K562 (cell line): ENCODE results near the gene TYW1. TPM values are rescaled to one million over a fixed set of nuclear protein-coding genes. Genes with fewer than 3 reads are reported as not detected.

Experiments used
- CHCHD3 ChIP-seq: fragments of 250-450 bp; sonication (Bioruptor Pico); IDR thresholded peaks from 2 replicates; pipeline ENCODE4 v2.1.2; 2022; ENCODE audit warnings: mild to moderate bottlenecking
- DIDO1 ChIP-seq: fragments of 450-650 bp; IDR thresholded peaks from 2 replicates; pipeline ENCODE4 v1.6.1; 2016; ENCODE audit warnings: low read depth, missing biosample characterization, missing genetic modification characterization
- E2F3 ChIP-seq: fragments of 250-450 bp; sonication (Bioruptor Pico); IDR thresholded peaks from 2 replicates; pipeline ENCODE4 v1.4.0; 2020; ENCODE audit warnings: mild to moderate bottlenecking
- FOSL1 ChIP-seq: fragments of 200-800 bp; sonication (Bioruptor generic); conservative IDR thresholded peaks from 2 replicates; pipeline ENCODE4 v1.6.1; 2016; ENCODE audit warnings: missing genetic modification characterization, missing compliant biosample characterization
- KDM1A ChIP-seq, 2 experiments: fragments of 450-650 bp; IDR thresholded peaks; 2 replicates each; pipeline ENCODE4 v1.6.1; 2016; ENCODE audit warnings: mild to moderate bottlenecking in 2 of 2
- NONO ChIP-seq, 2 experiments: fragments of 200-400 bp in 1 of 2; fragments of 450-650 bp in 1 of 2; formaldehyde crosslinking in 1 of 2; IDR thresholded peaks; 2 replicates each; pipeline ENCODE4 v1.6.1; 2017; ENCODE audit warnings: low read depth in 2 of 2, mild to moderate bottlenecking in 2 of 2, moderate library complexity in 2 of 2, low read length in 1 of 2
- RAD51 ChIP-seq: fragments of 450-650 bp; IDR thresholded peaks from 2 replicates; pipeline ENCODE4 v1.7.1; 2016; ENCODE audit warnings: low read depth, mild to moderate bottlenecking, borderline replicate concordance
- RBM39 ChIP-seq: fragments of 200-400 bp; formaldehyde crosslinking; optimal IDR thresholded peaks from 2 replicates; pipeline ENCODE3; 2018; ENCODE audit warnings: low read depth, low read length
- SIX5 ChIP-seq, 2 experiments: IDR thresholded peaks; 2 replicates each; pipeline ENCODE4 v1.6.1; 2011; ENCODE audit warnings: low read length in 2 of 2, borderline replicate concordance in 1 of 2, low read depth in 1 of 2, mild to moderate bottlenecking in 1 of 2, moderate library complexity in 1 of 2; ENCODE audit not compliant: insufficient read depth in 1 of 2
- SRF ChIP-seq, 2 experiments: fragments of 250-450, 450-650 bp in 1 of 2; sonication (Bioruptor Pico) in 1 of 2; sonication (generic) in 1 of 2; formaldehyde crosslinking; IDR thresholded peaks; 2 replicates each; pipeline versions ENCODE4 v1.5.0 to v1.5.1; 2020 to 2022; ENCODE audit warnings: mild to moderate bottlenecking in 1 of 2, missing genetic modification reagents in 1 of 2
- STAT5B ChIP-seq: fragments of 250-450 bp; sonication (Bioruptor Pico); IDR thresholded peaks from 2 replicates; pipeline ENCODE4 v1.8.0; 2021; ENCODE audit warnings: mild to moderate bottlenecking, inconsistent platforms
- TAL1 ChIP-seq: fragments of 450-650 bp; IDR thresholded peaks from 2 replicates; pipeline ENCODE4 v1.6.1; 2016; ENCODE audit warnings: mild to moderate bottlenecking
- TCFL5 ChIP-seq: fragments of 250-450 bp; sonication (Bioruptor Pico); conservative IDR thresholded peaks from 2 replicates; pipeline ENCODE4 v1.6.1; 2021; ENCODE audit warnings: mild to moderate bottlenecking, moderate library complexity, matching md5 sums
- ZFP30 ChIP-seq: fragments of 250-450 bp; sonication (Bioruptor Pico); IDR thresholded peaks from 2 replicates; pipeline ENCODE4 v1.8.0; 2022; ENCODE audit warnings: moderate library complexity, mild to moderate bottlenecking, inconsistent platforms, borderline replicate concordance
- ZNF197 ChIP-seq: fragments of 200-800 bp; sonication (Bioruptor generic); IDR thresholded peaks from 2 replicates; pipeline ENCODE4 v1.6.1; 2016; ENCODE audit warnings: low read depth, missing genetic modification characterization, missing compliant biosample characterization
- polyA plus RNA-seq, 8 experiments: library from polyadenylated mRNA; depleted of rRNA in 4 of 8; stranded (reverse) in 5 of 8; unstranded in 3 of 8; fragments of >200 nt; fragmentation: Nextera tagmentation in 2 of 8; fragmentation: Illumina TruSeq in 1 of 8; extraction: Ambion mirVana in 2 of 8; extraction: Trizol in 1 of 8; gene quantifications; 2 replicates each; pipeline versions ENCODE4 v1.2.1 to v1.2.3, GENCODE V29; 2011 to 2014; ENCODE audit warnings: inconsistent platforms in 1 of 8, missing spikeins in 1 of 8
- total RNA-seq, 7 experiments: library from RNA; depleted of rRNA in 6 of 7; stranded (reverse); fragments of >200 nt in 6 of 7; fragmentation: Illumina TruSeq in 2 of 7; extraction: Trizol in 2 of 7; gene quantifications; 2 replicates each; pipeline versions ENCODE4 v1.2.1 to v1.2.3, GENCODE V29; 2011 to 2021; ENCODE audit warnings: low replicate concordance in 1 of 7
- TF ChIP-seq, protein P1 (sequence below): sonication (generic); formaldehyde crosslinking; IDR thresholded peaks from 2 replicates; pipeline ENCODE4 v1.8.1; 2022; ENCODE audit warnings: missing genetic modification reagents
- TF ChIP-seq, protein P2 (sequence below): sonication (generic); formaldehyde crosslinking; IDR thresholded peaks from 2 replicates; pipeline ENCODE4 v1.8.0; 2023; ENCODE audit warnings: missing genetic modification reagents, mild to moderate bottlenecking, borderline replicate concordance
- TF ChIP-seq, protein P3 (sequence below): sonication (generic); formaldehyde crosslinking; IDR thresholded peaks from 2 replicates; pipeline ENCODE4 v1.9.0; 2022; ENCODE audit warnings: mild to moderate bottlenecking, missing genetic modification reagents
- TF ChIP-seq, protein P4 (sequence below): fragments of 250-450 bp; sonication (Bioruptor Pico); IDR thresholded peaks from 2 replicates; pipeline ENCODE4 v1.4.0; 2020

TYW1 gene
- total and polyA plus RNA-seq, 9 of the 15 experiments (the other 6 are each of a cell fraction or from before 2014, with no cell fraction given), result 17.4 to 32.0 (median 26.2) TPM

DNA sequence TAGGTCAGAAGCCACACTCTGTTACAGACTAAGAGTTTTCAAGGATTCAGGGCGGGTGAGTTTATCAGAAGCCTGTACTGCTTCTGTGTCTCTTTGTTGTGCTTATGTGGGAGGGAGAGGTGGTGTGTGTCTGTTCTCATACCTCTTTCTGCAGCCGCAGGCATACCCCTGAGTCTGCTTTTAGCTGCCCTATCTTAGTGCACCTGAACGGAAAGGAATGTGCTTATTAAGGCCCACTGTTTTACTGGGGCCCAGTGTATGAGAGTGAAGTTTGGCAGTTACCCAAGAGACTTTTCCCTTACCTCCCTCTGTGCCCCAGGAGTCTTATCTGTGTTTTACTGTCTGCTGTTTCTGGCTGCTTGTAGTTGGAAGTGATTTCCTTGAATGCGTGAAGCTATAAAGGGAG, 104.3 kb downstream of the TYW1 start (continued):
- TF ChIP-seq, protein P1, sequence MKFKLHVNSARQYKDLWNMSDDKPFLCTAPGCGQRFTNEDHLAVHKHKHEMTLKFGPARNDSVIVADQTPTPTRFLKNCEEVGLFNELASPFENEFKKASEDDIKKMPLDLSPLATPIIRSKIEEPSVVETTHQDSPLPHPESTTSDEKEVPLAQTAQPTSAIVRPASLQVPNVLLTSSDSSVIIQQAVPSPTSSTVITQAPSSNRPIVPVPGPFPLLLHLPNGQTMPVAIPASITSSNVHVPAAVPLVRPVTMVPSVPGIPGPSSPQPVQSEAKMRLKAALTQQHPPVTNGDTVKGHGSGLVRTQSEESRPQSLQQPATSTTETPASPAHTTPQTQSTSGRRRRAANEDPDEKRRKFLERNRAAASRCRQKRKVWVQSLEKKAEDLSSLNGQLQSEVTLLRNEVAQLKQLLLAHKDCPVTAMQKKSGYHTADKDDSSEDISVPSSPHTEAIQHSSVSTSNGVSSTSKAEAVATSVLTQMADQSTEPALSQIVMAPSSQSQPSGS (CRISPR knock-in tag), result no peak
- no peak for TF ChIP-seq RBM39
- TF ChIP-seq TAL1, result peak; percentile 57
- no peak for TF ChIP-seq ZFP30
- peak; percentile 89 to 91 for TF ChIP-seq KDM1A (IDR thresholded peaks at IDR 0.05)
- no peak for TF ChIP-seq FOSL1 (tag)
- peak in 1 of 2 experiments; percentile 38; a peak in 1 of 4 replicates for TF ChIP-seq SRF (CRISPR knock-in tag; IDR thresholded peaks at IDR 0.05)
- TF ChIP-seq RAD51, result no peak
- TF ChIP-seq TCFL5 (CRISPR knock-in tag), result no peak
- TF ChIP-seq, protein P2, sequence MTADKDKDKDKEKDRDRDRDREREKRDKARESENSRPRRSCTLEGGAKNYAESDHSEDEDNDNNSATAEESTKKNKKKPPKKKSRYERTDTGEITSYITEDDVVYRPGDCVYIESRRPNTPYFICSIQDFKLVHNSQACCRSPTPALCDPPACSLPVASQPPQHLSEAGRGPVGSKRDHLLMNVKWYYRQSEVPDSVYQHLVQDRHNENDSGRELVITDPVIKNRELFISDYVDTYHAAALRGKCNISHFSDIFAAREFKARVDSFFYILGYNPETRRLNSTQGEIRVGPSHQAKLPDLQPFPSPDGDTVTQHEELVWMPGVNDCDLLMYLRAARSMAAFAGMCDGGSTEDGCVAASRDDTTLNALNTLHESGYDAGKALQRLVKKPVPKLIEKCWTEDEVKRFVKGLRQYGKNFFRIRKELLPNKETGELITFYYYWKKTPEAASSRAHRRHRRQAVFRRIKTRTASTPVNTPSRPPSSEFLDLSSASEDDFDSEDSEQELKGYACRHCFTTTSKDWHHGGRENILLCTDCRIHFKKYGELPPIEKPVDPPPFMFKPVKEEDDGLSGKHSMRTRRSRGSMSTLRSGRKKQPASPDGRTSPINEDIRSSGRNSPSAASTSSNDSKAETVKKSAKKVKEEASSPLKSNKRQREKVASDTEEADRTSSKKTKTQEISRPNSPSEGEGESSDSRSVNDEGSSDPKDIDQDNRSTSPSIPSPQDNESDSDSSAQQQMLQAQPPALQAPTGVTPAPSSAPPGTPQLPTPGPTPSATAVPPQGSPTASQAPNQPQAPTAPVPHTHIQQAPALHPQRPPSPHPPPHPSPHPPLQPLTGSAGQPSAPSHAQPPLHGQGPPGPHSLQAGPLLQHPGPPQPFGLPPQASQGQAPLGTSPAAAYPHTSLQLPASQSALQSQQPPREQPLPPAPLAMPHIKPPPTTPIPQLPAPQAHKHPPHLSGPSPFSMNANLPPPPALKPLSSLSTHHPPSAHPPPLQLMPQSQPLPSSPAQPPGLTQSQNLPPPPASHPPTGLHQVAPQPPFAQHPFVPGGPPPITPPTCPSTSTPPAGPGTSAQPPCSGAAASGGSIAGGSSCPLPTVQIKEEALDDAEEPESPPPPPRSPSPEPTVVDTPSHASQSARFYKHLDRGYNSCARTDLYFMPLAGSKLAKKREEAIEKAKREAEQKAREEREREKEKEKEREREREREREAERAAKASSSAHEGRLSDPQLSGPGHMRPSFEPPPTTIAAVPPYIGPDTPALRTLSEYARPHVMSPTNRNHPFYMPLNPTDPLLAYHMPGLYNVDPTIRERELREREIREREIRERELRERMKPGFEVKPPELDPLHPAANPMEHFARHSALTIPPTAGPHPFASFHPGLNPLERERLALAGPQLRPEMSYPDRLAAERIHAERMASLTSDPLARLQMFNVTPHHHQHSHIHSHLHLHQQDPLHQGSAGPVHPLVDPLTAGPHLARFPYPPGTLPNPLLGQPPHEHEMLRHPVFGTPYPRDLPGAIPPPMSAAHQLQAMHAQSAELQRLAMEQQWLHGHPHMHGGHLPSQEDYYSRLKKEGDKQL (CRISPR knock-in tag), result no peak
- no peak for TF ChIP-seq STAT5B (CRISPR knock-in tag)
- TF ChIP-seq, protein P3, sequence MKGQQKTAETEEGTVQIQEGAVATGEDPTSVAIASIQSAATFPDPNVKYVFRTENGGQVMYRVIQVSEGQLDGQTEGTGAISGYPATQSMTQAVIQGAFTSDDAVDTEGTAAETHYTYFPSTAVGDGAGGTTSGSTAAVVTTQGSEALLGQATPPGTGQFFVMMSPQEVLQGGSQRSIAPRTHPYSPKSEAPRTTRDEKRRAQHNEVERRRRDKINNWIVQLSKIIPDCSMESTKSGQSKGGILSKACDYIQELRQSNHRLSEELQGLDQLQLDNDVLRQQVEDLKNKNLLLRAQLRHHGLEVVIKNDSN (CRISPR knock-in tag), result no peak
- no peak for TF ChIP-seq E2F3 (CRISPR knock-in tag)
- no peak for TF ChIP-seq DIDO1 (tag)
- no peak for TF ChIP-seq CHCHD3 (CRISPR knock-in tag)
- no peak for TF ChIP-seq NONO (IDR thresholded peaks at IDR 0.05; ENCODE audit: low read depth in 2 of 2, low read length in 1 of 2)
- no peak for TF ChIP-seq SIX5 (IDR thresholded peaks at IDR 0.05; ENCODE audit: borderline replicate concordance in 1 of 2, insufficient read depth in 1 of 2, low read depth in 1 of 2, low read length in 2 of 2)
- TF ChIP-seq, protein P4, sequence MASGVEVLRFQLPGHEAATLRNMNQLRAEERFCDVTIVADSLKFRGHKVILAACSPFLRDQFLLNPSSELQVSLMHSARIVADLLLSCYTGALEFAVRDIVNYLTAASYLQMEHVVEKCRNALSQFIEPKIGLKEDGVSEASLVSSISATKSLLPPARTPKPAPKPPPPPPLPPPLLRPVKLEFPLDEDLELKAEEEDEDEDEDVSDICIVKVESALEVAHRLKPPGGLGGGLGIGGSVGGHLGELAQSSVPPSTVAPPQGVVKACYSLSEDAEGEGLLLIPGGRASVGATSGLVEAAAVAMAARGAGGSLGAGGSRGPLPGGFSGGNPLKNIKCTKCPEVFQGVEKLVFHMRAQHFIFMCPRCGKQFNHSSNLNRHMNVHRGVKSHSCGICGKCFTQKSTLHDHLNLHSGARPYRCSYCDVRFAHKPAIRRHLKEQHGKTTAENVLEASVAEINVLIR (CRISPR knock-in tag), result no peak
- no peak for TF ChIP-seq ZNF197 (CRISPR knock-in tag)
